ENCODE results near the gene KCNH1.

DNA sequence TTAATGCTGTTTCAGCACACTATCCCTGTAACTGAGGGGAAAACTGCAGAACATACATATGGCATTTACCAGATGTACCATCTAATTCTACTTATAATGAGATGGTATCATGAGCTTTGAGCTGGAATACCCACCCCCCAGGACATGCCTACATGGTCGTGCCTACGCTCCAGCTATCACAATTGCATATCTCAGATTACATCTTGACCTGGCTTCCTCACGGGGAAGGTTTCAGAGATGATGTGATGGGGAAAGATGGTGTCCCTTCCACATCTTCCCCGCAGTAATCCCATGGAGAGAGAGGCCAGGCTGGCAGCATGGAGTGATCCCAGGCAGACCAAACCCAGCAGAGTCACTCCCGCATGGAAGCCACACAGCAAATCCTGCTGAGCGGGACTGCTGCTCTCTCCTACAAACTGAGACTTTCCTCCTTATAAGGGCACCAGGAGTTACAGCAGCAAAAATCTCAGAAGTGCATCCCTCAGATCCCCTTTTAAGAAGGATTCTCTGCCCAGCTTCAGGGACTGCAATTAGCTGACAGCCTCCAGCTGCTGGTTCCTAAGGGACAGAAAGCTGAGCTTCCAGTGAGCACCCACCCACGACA is 67.1 kb downstream of the KCNH1 start:
- no peak for TF ChIP-seq POLR2A (IDR thresholded peaks at IDR 0.05)
- TF ChIP-seq, protein P1, sequence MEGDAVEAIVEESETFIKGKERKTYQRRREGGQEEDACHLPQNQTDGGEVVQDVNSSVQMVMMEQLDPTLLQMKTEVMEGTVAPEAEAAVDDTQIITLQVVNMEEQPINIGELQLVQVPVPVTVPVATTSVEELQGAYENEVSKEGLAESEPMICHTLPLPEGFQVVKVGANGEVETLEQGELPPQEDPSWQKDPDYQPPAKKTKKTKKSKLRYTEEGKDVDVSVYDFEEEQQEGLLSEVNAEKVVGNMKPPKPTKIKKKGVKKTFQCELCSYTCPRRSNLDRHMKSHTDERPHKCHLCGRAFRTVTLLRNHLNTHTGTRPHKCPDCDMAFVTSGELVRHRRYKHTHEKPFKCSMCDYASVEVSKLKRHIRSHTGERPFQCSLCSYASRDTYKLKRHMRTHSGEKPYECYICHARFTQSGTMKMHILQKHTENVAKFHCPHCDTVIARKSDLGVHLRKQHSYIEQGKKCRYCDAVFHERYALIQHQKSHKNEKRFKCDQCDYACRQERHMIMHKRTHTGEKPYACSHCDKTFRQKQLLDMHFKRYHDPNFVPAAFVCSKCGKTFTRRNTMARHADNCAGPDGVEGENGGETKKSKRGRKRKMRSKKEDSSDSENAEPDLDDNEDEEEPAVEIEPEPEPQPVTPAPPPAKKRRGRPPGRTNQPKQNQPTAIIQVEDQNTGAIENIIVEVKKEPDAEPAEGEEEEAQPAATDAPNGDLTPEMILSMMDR (IDR thresholded peaks at IDR 0.05 in 4 of 5, conservative IDR thresholded peaks at IDR 0.05 in 1 of 5): no peak
